Esophagus squamous epithelium (tissue), 5 donors: ENCODE results near the gene UBE3C. TPM values are rescaled to one million over a fixed set of nuclear protein-coding genes. Genes with fewer than 3 reads are reported as not detected.

Source experiments
- DNase-seq: peaks from one replicate; lab custom pipeline; 2025; lab: John Stamatoyannopoulos, UW
- H3K27ac ChIP-seq, 4 donors: fragments of 200-600 bp; sonication (generic); one replicate each; pipeline ENCODE4 v1.5.1; 2016 to 2019; ENCODE audit warnings: mild to moderate bottlenecking in 1 of 4
- H3K27me3 ChIP-seq, 4 donors: fragments of 200-600 bp; sonication (generic); 1 replicate in 3 of 4; 2 replicates in 1 of 4; pipeline versions ENCODE4 v1.5.1 to v1.6.0; 2017 to 2021; ENCODE audit warnings: antibody characterized with exemption in 1 of 4
- H3K36me3 ChIP-seq, 3 donors: fragments of 200-600 bp; sonication (generic); one replicate each; pipeline ENCODE4 v1.5.1; 2016 to 2019
- H3K4me1 ChIP-seq, 3 donors: fragments of 200-600 bp; sonication (generic); one replicate each; pipeline ENCODE4 v1.5.1; 2017 to 2019
- H3K4me3 ChIP-seq, 4 donors: fragments of 200-600 bp; sonication (generic); 1 replicate in 3 of 4; 2 replicates in 1 of 4; pipeline ENCODE4 v1.5.1; 2016 to 2019; ENCODE audit warnings: mild to moderate bottlenecking in 2 of 4, moderate library complexity in 1 of 4
- H3K9me3 ChIP-seq, 3 donors: fragments of 200-600 bp; sonication (generic); one replicate each; pipeline ENCODE4 v1.5.1; 2016 to 2019
- POLR2A ChIP-seq, 4 donors: fragments of 450-650 bp; IDR thresholded peaks; one replicate each; pipeline ENCODE4 v1.6.1; 2017; ENCODE audit warnings: antibody characterized with exemption in 4 of 4, mild to moderate bottlenecking in 4 of 4, moderate library complexity in 3 of 4
- WGBS, 2 donors: methylation state at CpG; one replicate each; pipeline ENCODE4 v1.1.5; 2018; 5-methylcytosine and 5-hydroxymethylcytosine counted together
- intact Hi-C: fragments of 100-400 bp; cut with DNase I; formaldehyde crosslinking; loops from one replicate; pipeline ENCODE4 v1.15.0; 2022
- total RNA-seq, 4 donors: library from RNA; depleted of rRNA; stranded (reverse); fragments of >200 nt; gene quantifications; one replicate each; pipeline ENCODE4 v1.1.0, GENCODE V29; 2016
- TF ChIP-seq, protein P1 (sequence below), 6 experiments: fragments of 450-650 bp in 4 of 6; fragments of 200-600 bp in 2 of 6; sonication (generic) in 2 of 6; IDR thresholded peaks; one replicate each; pipeline ENCODE4 v1.5.1; 2016 to 2019; ENCODE audit warnings: antibody characterized with exemption in 6 of 6, mild to moderate bottlenecking in 4 of 6, moderate library complexity in 4 of 6
- donor health status: DM: yes; HTN: yes; CAD: no.

Gene UBE3C
- total RNA-seq, 4 donors from 2014 or later = 52.2 to 101 (median 68.3) TPM

DNA sequence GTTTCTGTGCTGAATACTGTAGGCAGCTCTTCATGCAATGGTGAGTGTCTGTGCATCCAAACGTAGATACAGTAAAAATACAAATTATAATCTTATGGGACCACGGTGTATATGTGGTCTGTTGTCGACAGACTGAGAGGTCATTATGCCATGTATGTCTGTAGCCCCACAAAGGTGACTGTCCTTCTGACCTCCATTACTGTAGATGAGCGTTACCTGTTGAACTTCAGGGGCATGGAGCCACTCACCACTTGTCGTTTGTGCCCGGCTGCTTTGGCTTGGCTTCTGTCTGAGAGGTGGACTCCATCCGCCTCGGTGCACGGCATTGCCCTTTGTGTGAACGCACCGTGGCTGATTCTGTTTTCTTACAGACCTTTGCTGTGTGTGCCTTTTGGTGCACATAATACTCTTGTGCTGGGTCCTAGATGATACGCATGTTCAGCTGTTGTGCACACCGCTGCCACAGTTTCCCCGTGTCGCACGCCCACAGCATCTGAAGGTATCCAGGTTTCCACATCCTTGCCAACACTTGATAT, 2.9 kb downstream of the UBE3C start:
- intact Hi-C loops = loop anchor here (10.0 kb wide), 2 partner anchors 133 to 187 kb away; no protein-coding TSS in a partner anchor
- Histone ChIP-seq H3K36me3 (peaks cover 0 to 42% (median 10%) of the 10 kb centered on the region in 3 donors), H3K27me3 (no peaks in the 10 kb centered on the region), H3K4me3 (no peak overlapping the region), H3K9me3 (no peaks in the 10 kb centered on the region), H3K4me1 (peaks cover 13 to 59% (median 21%) of the 10 kb centered on the region in 3 donors), H3K27ac (no peak overlapping the region)
- 92 to 95% methylated on average over 15 to 16 of the region's 16 CpGs for WGBS, 2 donors
- TF ChIP-seq, protein P1, sequence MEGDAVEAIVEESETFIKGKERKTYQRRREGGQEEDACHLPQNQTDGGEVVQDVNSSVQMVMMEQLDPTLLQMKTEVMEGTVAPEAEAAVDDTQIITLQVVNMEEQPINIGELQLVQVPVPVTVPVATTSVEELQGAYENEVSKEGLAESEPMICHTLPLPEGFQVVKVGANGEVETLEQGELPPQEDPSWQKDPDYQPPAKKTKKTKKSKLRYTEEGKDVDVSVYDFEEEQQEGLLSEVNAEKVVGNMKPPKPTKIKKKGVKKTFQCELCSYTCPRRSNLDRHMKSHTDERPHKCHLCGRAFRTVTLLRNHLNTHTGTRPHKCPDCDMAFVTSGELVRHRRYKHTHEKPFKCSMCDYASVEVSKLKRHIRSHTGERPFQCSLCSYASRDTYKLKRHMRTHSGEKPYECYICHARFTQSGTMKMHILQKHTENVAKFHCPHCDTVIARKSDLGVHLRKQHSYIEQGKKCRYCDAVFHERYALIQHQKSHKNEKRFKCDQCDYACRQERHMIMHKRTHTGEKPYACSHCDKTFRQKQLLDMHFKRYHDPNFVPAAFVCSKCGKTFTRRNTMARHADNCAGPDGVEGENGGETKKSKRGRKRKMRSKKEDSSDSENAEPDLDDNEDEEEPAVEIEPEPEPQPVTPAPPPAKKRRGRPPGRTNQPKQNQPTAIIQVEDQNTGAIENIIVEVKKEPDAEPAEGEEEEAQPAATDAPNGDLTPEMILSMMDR (IDR thresholded peaks at IDR 0.05) = no peak
- no peak for TF ChIP-seq POLR2A (IDR thresholded peaks at IDR 0.05)
- DNase-seq = no peak

GRCh38 chr7:157143788-157144187, 5.1 kb downstream of the UBE3C start:
- no peak for DNase-seq
- WGBS, 2 donors = 81 to 89% methylated on average over 8 of the region's 8 CpGs
- H3K4me1 ChIP-seq = peaks cover 13 to 55% (median 21%) of the 10 kb centered on the region in 3 donors

GRCh38 chr7:157149317-157149716, 10.6 kb downstream of the UBE3C start:
- no peak for DNase-seq
- WGBS, 2 donors = 58 to 84% methylated on average over 4 of the region's 4 CpGs
- H3K4me1 ChIP-seq = peaks cover 0 to 49% (median 0%) of the 10 kb centered on the region in 3 donors
- peaks cover 0 to 19% (median 0%) of the 10 kb centered on the region in 3 donors for H3K36me3 ChIP-seq
- no peaks in the 10 kb centered on the region for H3K27me3 ChIP-seq
- no peak overlapping the region for H3K27ac ChIP-seq
- H3K4me3 ChIP-seq = no peak overlapping the region
- no peak for TF ChIP-seq POLR2A (IDR thresholded peaks at IDR 0.05)
- TF ChIP-seq, protein P1 (IDR thresholded peaks at IDR 0.05) = no peak
- H3K9me3 ChIP-seq = no peaks in the 10 kb centered on the region
- intact Hi-C loops = loop anchor here (10.0 kb wide), 2 partner anchors 125 to 195 kb away; no protein-coding TSS in a partner anchor

More at GRCh38 chr7:157143788-157144187, 5.1 kb downstream of the UBE3C start:
- H3K9me3 ChIP-seq = no peaks in the 10 kb centered on the region
- peaks cover 0 to 44% (median 10%) of the 10 kb centered on the region in 3 donors for H3K36me3 ChIP-seq
- TF ChIP-seq POLR2A (IDR thresholded peaks at IDR 0.05) = no peak
- TF ChIP-seq, protein P1 (IDR thresholded peaks at IDR 0.05) = no peak
- H3K27me3 ChIP-seq = no peaks in the 10 kb centered on the region
- no peak overlapping the region for H3K4me3 ChIP-seq
- intact Hi-C loops = loop anchor here (10.0 kb wide), 2 partner anchors 131 to 189 kb away; no protein-coding TSS in a partner anchor
- no peak overlapping the region for H3K27ac ChIP-seq

- TF ChIP-seq, protein P1 (IDR thresholded peaks at IDR 0.05) = no peak
- no peak for TF ChIP-seq POLR2A (IDR thresholded peaks at IDR 0.05)
- Histone ChIP-seq H3K4me3 (no peak overlapping the region), H3K4me1 (peaks cover 0 to 49% (median 0%) of the 10 kb centered on the region in 3 donors), H3K9me3 (no peaks in the 10 kb centered on the region), H3K27ac (no peak overlapping the region), H3K36me3 (peaks cover 0 to 14% (median 0%) of the 10 kb centered on the region in 3 donors), H3K27me3 (no peaks in the 10 kb centered on the region)
- WGBS, 2 donors = 72 to 75% methylated on average over 12 to 14 of the region's 15 CpGs
- DNase-seq = no peak
- intact Hi-C loops = no loop called here
Measured at GRCh38 chr7:157150882-157151281, 12.2 kb downstream of the UBE3C start.

GRCh38 chr7:157151626-157152339, 13.1 kb downstream of the UBE3C start:
- DNase-seq = no peak
- WGBS, 2 donors = 87 to 91% methylated on average over 4 to 5 of the region's 5 CpGs
- Histone ChIP-seq H3K27ac (no peak overlapping the region), H3K36me3 (peaks cover 0 to 5% (median 0%) of the 10 kb centered on the region in 3 donors), H3K9me3 (no peaks in the 10 kb centered on the region), H3K4me3 (no peak overlapping the region), H3K27me3 (no peaks in the 10 kb centered on the region), H3K4me1 (peaks cover 0 to 49% (median 0%) of the 10 kb centered on the region in 3 donors)
- intact Hi-C loops = no loop called here
- no peak for TF ChIP-seq POLR2A (IDR thresholded peaks at IDR 0.05)
- TF ChIP-seq, protein P1 (IDR thresholded peaks at IDR 0.05) = no peak
